Stimulated activated CD4-positive, alpha-beta T cell treated with anti-CD3 and anti-CD28 coated beads, Interleukin-1b, Interleukin-23, amount 100 ng/mL, for 4 hours (primary cell): ENCODE results near the gene TSPAN3.

ENCODE experiments used
- DNase-seq, 2 donors: peaks; one replicate each; pipeline ENCODE4 v3.0.0-alpha.2; 2020; ENCODE audit warnings: low read depth in 2 of 2

TSPAN3 gene

GRCh38 chr15:77053709-77054108 lies 17.2 kb downstream of the TSPAN3 start:
- DNase-seq = no peak

GRCh38 chr15:77052556-77052955 lies 18.4 kb downstream of the TSPAN3 start:
- no peak for DNase-seq

GRCh38 chr15:77048135-77048876 lies 22.6 kb downstream of the TSPAN3 start:
- DNase-seq = no peak

- no peak for DNase-seq
Observed at GRCh38 chr15:77046704-77047412, 24.1 kb downstream of the TSPAN3 start.

- DNase-seq = no peak
Observed at GRCh38 chr15:77045985-77046384, 24.9 kb downstream of the TSPAN3 start.

- no peak for DNase-seq
Observed at GRCh38 chr15:77044228-77045042, 26.5 kb downstream of the TSPAN3 start.

GRCh38 chr15:77042955-77043920 lies 27.7 kb downstream of the TSPAN3 start:
- no peak for DNase-seq

- DNase-seq = no peak
Observed at GRCh38 chr15:77042245-77042919, 28.5 kb downstream of the TSPAN3 start.

GRCh38 chr15:77040673-77041072 lies 30.2 kb downstream of the TSPAN3 start:
- no peak for DNase-seq

- no peak for DNase-seq
Observed at GRCh38 chr15:77039848-77040247, 31.1 kb downstream of the TSPAN3 start.

GRCh38 chr15:77039217-77039533 lies 31.7 kb downstream of the TSPAN3 start:
- DNase-seq = no peak

- no peak for DNase-seq
Observed at GRCh38 chr15:77038312-77039216, 32.3 kb downstream of the TSPAN3 start.

GRCh38 chr15:77037388-77038209 lies 33.3 kb downstream of the TSPAN3 start:
- no peak for DNase-seq

- DNase-seq = no peak
Observed at GRCh38 chr15:77036537-77037387, 34.1 kb downstream of the TSPAN3 start.

- no peak for DNase-seq
Observed at GRCh38 chr15:77035999-77036471, 34.9 kb downstream of the TSPAN3 start.

- DNase-seq = no peak
Observed at GRCh38 chr15:77035584-77035983, 35.3 kb downstream of the TSPAN3 start.

- DNase-seq = peak in 1 of 2 donors; percentile 47
Observed at GRCh38 chr15:77034695-77035489, 36.0 kb downstream of the TSPAN3 start.
